ENCODE results near the gene CASP2. TPM values are rescaled to one million over a fixed set of nuclear protein-coding genes. Genes with fewer than 3 reads are reported as not detected.
A peak's percentile ranks its signal among the peaks of the same experiment; 100 is the strongest.

Gene CASP2
- total and polyA plus RNA-seq, 2 of the 13 experiments (the other 11 are each of a cell fraction or from before 2014, with no cell fraction given), result 10.2 to 13.7 TPM

GRCh38 chr7:143263266-143264195 lies 24.6 kb upstream of the CASP2 start, which contains the start of gene GSTK1 (continued):
- TF ChIP-seq TERF1 (CRISPR knock-in tag; IDR thresholded peaks at IDR 0.05) (no peak), MED13 (CRISPR knock-in tag; IDR thresholded peaks at IDR 0.05) (peak; percentile 59; the same call in 1 of the 2 replicates), ZNF24 (IDR thresholded peaks at IDR 0.05) (no peak), GLMP (CRISPR knock-in tag; IDR thresholded peaks at IDR 0.05; ENCODE audit: borderline replicate concordance) (no peak), ZNF280D (CRISPR knock-in tag; IDR thresholded peaks at IDR 0.05) (no peak), ZNF30 (CRISPR knock-in tag; IDR thresholded peaks at IDR 0.05) (no peak), ZNF281 (CRISPR knock-in tag; IDR thresholded peaks at IDR 0.05; ENCODE audit: borderline replicate concordance) (no peak), ZFP36L1 (CRISPR knock-in tag; IDR thresholded peaks at IDR 0.05) (0 out of 2 replicates have a peak, but pooled peaks have one; percentile 70), ZSCAN20 (CRISPR knock-in tag; IDR thresholded peaks at IDR 0.05; ENCODE audit: borderline replicate concordance) (no peak), TBL1XR1 (IDR thresholded peaks at IDR 0.05; ENCODE audit: borderline replicate concordance, low read length, partially characterized antibody) (no peak), ADNP (CRISPR knock-in tag; IDR thresholded peaks at IDR 0.05) (no peak), IRF9 (CRISPR knock-in tag; IDR thresholded peaks at IDR 0.05; ENCODE audit: borderline replicate concordance) (peak; percentile 93; the same call in 1 of the 2 replicates), BHLHE40 (IDR thresholded peaks at IDR 0.05; ENCODE audit: low read length) (no peak), MXD4 (CRISPR knock-in tag; IDR thresholded peaks at IDR 0.05) (peak; percentile 49; the same call in 1 of the 2 replicates), ZSCAN31 (CRISPR knock-in tag; IDR thresholded peaks at IDR 0.05; ENCODE audit: low read depth) (peak; percentile 69), POLR2G (IDR thresholded peaks at IDR 0.05; ENCODE audit: low read depth, low read length) (peak; percentile 98)
